ENCODE results near the gene SLC25A33. TPM values are rescaled to one million over a fixed set of nuclear protein-coding genes. Genes with fewer than 3 reads are reported as not detected.

Gene SLC25A33
- total RNA-seq, 1 experiment from 2014 or later, result 9.2 TPM

DNA sequence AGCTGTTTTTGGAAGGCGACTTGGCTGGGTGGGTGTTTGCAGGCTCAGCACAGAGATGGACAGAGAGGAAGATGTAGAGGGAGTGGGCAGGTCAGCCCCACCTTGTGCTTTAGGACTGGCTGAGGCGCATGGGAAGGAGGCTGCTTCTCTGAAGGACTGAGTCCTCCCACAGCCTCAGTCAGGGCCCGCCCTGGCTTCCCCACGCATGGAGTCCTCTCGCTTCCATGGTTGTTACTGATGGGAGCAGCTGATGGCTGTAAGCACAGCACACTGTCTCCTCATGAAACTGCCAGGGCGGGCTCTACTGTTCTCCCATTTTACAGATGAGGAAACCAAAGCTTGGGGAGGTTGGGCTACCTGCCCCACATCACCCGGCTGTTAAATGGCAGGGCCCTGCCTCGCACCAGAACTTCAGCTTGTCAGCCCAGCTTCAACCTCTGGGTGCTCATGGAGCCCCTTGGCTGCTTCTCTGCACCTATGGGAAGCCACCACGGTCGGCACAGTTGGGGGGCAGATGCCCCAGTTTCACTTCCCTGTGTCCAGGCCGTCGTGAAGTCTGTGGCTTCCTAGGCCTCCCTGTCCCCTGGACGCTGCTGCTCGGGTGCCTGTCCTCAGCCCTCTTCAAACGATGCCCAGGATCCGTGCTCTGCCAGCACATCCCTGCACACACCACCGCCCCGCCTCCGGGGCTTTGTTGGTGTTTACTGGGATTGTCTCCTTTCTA lies 51.8 kb downstream of the SLC25A33 start (continued):
- TF ChIP-seq, protein P1, sequence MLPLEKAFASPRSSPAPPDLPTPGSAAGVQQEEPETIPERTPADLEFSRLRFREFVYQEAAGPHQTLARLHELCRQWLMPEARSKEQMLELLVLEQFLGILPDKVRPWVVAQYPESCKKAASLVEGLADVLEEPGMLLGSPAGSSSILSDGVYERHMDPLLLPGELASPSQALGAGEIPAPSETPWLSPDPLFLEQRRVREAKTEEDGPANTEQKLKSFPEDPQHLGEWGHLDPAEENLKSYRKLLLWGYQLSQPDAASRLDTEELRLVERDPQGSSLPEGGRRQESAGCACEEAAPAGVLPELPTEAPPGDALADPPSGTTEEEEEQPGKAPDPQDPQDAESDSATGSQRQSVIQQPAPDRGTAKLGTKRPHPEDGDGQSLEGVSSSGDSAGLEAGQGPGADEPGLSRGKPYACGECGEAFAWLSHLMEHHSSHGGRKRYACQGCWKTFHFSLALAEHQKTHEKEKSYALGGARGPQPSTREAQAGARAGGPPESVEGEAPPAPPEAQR (CRISPR knock-in tag; IDR thresholded peaks at IDR 0.05), result no peak
- TF ChIP-seq ZNF219 (CRISPR knock-in tag; IDR thresholded peaks at IDR 0.05; ENCODE audit: borderline replicate concordance) (no peak), GRHL2 (CRISPR knock-in tag; IDR thresholded peaks at IDR 0.05; ENCODE audit: insufficient replicate concordance, severe bottlenecking) (no peak)
- TF ChIP-seq, protein P2, sequence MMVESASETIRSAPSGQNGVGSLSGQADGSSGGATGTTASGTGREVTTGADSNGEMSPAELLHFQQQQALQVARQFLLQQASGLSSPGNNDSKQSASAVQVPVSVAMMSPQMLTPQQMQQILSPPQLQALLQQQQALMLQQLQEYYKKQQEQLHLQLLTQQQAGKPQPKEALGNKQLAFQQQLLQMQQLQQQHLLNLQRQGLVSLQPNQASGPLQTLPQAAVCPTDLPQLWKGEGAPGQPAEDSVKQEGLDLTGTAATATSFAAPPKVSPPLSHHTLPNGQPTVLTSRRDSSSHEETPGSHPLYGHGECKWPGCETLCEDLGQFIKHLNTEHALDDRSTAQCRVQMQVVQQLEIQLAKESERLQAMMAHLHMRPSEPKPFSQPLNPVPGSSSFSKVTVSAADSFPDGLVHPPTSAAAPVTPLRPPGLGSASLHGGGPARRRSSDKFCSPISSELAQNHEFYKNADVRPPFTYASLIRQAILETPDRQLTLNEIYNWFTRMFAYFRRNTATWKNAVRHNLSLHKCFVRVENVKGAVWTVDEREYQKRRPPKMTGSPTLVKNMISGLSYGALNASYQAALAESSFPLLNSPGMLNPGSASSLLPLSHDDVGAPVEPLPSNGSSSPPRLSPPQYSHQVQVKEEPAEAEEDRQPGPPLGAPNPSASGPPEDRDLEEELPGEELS (CRISPR knock-in tag; IDR thresholded peaks at IDR 0.05), result no peak

DNA sequence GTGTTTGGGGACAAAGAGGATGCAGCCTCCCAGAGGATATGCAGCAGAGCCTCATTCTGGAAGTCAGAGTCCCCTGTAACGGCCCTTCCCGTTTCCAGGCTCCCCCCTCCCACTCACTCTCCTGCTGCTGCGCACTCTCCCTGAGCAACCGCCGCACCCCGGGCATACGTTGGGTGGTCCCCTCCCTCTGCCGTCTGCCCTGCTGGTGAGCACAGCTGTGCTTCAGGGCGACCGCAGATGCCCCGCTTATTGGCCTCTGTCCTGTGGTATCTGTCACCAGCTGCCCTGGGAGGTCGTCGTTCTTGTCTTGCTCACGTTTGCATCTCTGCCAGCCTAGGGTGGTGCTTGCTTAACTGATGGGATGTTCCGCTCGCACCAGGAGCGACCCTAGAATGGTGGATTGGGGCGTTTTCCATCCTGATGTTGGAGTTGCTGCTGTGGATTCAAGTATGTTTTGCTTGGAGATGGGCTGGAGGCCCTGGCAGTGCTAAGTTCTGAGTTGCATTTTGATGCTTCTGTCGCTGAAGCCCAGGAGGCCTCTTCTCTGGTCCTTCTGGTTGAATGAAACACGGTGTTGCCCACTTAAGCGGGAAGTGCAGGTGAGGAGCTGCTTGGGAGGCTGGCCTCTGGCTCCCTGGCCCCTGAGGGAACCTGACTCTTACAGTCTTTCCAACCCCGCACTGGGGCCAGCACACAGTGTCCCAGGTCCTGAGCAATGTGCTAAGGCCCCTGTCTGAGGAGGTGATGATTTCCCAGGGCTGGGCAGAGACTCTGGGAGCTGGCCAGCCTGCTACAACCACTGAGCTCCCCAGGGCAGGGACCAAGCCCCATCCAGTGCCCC lies 52.6 kb downstream of the SLC25A33 start:
- no peaks in the 10 kb centered on the region for H3K36me3 Mint-ChIP-seq
- CTCF ChIA-PET, result interaction anchor here (0.7 to 7.3 kb wide), 8 partner anchors 24 to 450 kb away, joined by 3 to 93 read pairs (median 4); no protein-coding TSS in a partner anchor
- H3K4me1 Mint-ChIP-seq, result peaks cover 42% of the 10 kb centered on the region
- no peak overlapping the region for H3K4me3 Mint-ChIP-seq
- POLR2A ChIA-PET, result no interaction called here
- no peak for DNase-seq (ENCODE audit: low spot score)
- H3K27me3 Mint-ChIP-seq (ENCODE audit: low read depth), result no peaks in the 10 kb centered on the region
- peak overlapping the region; percentile 78 for H3K27ac Mint-ChIP-seq
- H3K9me3 Mint-ChIP-seq, result no peaks in the 10 kb centered on the region
- no peak for ATAC-seq
- TF ChIP-seq, protein P3, sequence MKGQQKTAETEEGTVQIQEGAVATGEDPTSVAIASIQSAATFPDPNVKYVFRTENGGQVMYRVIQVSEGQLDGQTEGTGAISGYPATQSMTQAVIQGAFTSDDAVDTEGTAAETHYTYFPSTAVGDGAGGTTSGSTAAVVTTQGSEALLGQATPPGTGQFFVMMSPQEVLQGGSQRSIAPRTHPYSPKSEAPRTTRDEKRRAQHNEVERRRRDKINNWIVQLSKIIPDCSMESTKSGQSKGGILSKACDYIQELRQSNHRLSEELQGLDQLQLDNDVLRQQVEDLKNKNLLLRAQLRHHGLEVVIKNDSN (CRISPR knock-in tag; IDR thresholded peaks at IDR 0.05), result no peak
- TF ChIP-seq NR2C2 (CRISPR knock-in tag; IDR thresholded peaks at IDR 0.05) (no peak), NR3C1 (CRISPR knock-in tag; conservative IDR thresholded peaks at IDR 0.05; ENCODE audit: low read depth) (no peak), OVOL2 (CRISPR knock-in tag; IDR thresholded peaks at IDR 0.05; ENCODE audit: borderline replicate concordance) (no peak), NFATC4 (CRISPR knock-in tag; IDR thresholded peaks at IDR 0.05) (no peak), TEAD1 (CRISPR knock-in tag; IDR thresholded peaks at IDR 0.05) (no peak)
- TF ChIP-seq, protein P2 (CRISPR knock-in tag; IDR thresholded peaks at IDR 0.05), result no peak
- TF ChIP-seq, protein P4, sequence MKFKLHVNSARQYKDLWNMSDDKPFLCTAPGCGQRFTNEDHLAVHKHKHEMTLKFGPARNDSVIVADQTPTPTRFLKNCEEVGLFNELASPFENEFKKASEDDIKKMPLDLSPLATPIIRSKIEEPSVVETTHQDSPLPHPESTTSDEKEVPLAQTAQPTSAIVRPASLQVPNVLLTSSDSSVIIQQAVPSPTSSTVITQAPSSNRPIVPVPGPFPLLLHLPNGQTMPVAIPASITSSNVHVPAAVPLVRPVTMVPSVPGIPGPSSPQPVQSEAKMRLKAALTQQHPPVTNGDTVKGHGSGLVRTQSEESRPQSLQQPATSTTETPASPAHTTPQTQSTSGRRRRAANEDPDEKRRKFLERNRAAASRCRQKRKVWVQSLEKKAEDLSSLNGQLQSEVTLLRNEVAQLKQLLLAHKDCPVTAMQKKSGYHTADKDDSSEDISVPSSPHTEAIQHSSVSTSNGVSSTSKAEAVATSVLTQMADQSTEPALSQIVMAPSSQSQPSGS (CRISPR knock-in tag; IDR thresholded peaks at IDR 0.05; ENCODE audit: borderline replicate concordance, low read depth), result no peak
- TF ChIP-seq, protein P5, sequence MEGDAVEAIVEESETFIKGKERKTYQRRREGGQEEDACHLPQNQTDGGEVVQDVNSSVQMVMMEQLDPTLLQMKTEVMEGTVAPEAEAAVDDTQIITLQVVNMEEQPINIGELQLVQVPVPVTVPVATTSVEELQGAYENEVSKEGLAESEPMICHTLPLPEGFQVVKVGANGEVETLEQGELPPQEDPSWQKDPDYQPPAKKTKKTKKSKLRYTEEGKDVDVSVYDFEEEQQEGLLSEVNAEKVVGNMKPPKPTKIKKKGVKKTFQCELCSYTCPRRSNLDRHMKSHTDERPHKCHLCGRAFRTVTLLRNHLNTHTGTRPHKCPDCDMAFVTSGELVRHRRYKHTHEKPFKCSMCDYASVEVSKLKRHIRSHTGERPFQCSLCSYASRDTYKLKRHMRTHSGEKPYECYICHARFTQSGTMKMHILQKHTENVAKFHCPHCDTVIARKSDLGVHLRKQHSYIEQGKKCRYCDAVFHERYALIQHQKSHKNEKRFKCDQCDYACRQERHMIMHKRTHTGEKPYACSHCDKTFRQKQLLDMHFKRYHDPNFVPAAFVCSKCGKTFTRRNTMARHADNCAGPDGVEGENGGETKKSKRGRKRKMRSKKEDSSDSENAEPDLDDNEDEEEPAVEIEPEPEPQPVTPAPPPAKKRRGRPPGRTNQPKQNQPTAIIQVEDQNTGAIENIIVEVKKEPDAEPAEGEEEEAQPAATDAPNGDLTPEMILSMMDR (IDR thresholded peaks at IDR 0.05), result no peak
- TF ChIP-seq, protein P6, sequence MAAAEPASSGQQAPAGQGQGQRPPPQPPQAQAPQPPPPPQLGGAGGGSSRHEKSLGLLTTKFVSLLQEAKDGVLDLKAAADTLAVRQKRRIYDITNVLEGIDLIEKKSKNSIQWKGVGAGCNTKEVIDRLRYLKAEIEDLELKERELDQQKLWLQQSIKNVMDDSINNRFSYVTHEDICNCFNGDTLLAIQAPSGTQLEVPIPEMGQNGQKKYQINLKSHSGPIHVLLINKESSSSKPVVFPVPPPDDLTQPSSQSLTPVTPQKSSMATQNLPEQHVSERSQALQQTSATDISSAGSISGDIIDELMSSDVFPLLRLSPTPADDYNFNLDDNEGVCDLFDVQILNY (CRISPR knock-in tag; IDR thresholded peaks at IDR 0.05), result no peak
- TF ChIP-seq, protein P7, sequence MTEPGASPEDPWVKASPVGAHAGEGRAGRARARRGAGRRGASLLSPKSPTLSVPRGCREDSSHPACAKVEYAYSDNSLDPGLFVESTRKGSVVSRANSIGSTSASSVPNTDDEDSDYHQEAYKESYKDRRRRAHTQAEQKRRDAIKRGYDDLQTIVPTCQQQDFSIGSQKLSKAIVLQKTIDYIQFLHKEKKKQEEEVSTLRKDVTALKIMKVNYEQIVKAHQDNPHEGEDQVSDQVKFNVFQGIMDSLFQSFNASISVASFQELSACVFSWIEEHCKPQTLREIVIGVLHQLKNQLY (CRISPR knock-in tag; IDR thresholded peaks at IDR 0.05), result no peak
- TF ChIP-seq, protein P8, sequence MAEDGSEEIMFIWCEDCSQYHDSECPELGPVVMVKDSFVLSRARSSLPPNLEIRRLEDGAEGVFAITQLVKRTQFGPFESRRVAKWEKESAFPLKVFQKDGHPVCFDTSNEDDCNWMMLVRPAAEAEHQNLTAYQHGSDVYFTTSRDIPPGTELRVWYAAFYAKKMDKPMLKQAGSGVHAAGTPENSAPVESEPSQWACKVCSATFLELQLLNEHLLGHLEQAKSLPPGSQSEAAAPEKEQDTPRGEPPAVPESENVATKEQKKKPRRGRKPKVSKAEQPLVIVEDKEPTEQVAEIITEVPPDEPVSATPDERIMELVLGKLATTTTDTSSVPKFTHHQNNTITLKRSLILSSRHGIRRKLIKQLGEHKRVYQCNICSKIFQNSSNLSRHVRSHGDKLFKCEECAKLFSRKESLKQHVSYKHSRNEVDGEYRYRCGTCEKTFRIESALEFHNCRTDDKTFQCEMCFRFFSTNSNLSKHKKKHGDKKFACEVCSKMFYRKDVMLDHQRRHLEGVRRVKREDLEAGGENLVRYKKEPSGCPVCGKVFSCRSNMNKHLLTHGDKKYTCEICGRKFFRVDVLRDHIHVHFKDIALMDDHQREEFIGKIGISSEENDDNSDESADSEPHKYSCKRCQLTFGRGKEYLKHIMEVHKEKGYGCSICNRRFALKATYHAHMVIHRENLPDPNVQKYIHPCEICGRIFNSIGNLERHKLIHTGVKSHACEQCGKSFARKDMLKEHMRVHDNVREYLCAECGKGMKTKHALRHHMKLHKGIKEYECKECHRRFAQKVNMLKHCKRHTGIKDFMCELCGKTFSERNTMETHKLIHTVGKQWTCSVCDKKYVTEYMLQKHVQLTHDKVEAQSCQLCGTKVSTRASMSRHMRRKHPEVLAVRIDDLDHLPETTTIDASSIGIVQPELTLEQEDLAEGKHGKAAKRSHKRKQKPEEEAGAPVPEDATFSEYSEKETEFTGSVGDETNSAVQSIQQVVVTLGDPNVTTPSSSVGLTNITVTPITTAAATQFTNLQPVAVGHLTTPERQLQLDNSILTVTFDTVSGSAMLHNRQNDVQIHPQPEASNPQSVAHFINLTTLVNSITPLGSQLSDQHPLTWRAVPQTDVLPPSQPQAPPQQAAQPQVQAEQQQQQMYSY (CRISPR knock-in tag; IDR thresholded peaks at IDR 0.05), result no peak

Data from WTC11 (cell line).